HepG2 (cell line): ENCODE data around the gene ZMPSTE24. TPM values are rescaled to one million over a fixed set of nuclear protein-coding genes. Genes with fewer than 3 reads are reported as not detected.

Experiments used
- EP300 ChIP-seq, 3 experiments: sonication (generic) in 1 of 3; formaldehyde crosslinking in 1 of 3; IDR thresholded peaks; 2 replicates each; pipeline versions ENCODE4 v1.5.1 to v1.6.1; 2011 to 2020; ENCODE audit warnings: low read depth in 2 of 3, low read length in 2 of 3, borderline replicate concordance in 1 of 3, improper control_type of control experiment in 1 of 3, mild to moderate bottlenecking in 1 of 3, missing genetic modification reagents in 1 of 3, moderate library complexity in 1 of 3
- MEIS2 ChIP-seq: sonication (generic); formaldehyde crosslinking; IDR thresholded peaks from 2 replicates; pipeline ENCODE4 v1.9.0; 2021; ENCODE audit warnings: mild to moderate bottlenecking, missing genetic modification reagents
- RFXANK ChIP-seq: IDR thresholded peaks from 2 replicates; pipeline ENCODE4 v1.6.1; 2016
- RORA ChIP-seq: sonication (generic); formaldehyde crosslinking; IDR thresholded peaks from 2 replicates; pipeline ENCODE4 v1.5.0; 2020; ENCODE audit warnings: mild to moderate bottlenecking, missing genetic modification reagents, moderate library complexity
- SAP130 ChIP-seq: IDR thresholded peaks from 2 replicates; pipeline ENCODE4 v1.6.1; 2016; ENCODE audit warnings: low read depth
- ZFP90 ChIP-seq: sonication (generic); formaldehyde crosslinking; IDR thresholded peaks from 2 replicates; pipeline ENCODE4 v1.8.0; 2022; ENCODE audit warnings: missing genetic modification reagents, mild to moderate bottlenecking, inconsistent platforms, borderline replicate concordance
- ZFY ChIP-seq: sonication (generic); formaldehyde crosslinking; IDR thresholded peaks from 2 replicates; pipeline ENCODE4 v1.4.0; 2020; ENCODE audit warnings: missing genetic modification reagents
- ZKSCAN5 ChIP-seq: sonication (generic); formaldehyde crosslinking; IDR thresholded peaks from 2 replicates; pipeline ENCODE4 v1.5.1; 2020; ENCODE audit warnings: mild to moderate bottlenecking, missing genetic modification reagents
- ZNF547 ChIP-seq: sonication (generic); formaldehyde crosslinking; IDR thresholded peaks from 2 replicates; pipeline ENCODE4 v1.5.1; 2020; ENCODE audit warnings: mild to moderate bottlenecking, missing genetic modification reagents
- ZNF670 ChIP-seq: sonication (generic); formaldehyde crosslinking; IDR thresholded peaks from 2 replicates; pipeline ENCODE4 v1.8.0; 2022; ENCODE audit warnings: mild to moderate bottlenecking, missing genetic modification reagents, borderline replicate concordance
- ZNF749 ChIP-seq: sonication (generic); formaldehyde crosslinking; IDR thresholded peaks from 2 replicates; pipeline ENCODE4 v1.8.0; 2022; ENCODE audit warnings: mild to moderate bottlenecking, missing genetic modification reagents, moderate library complexity, borderline replicate concordance
- ZNF761 ChIP-seq: sonication (generic); formaldehyde crosslinking; conservative IDR thresholded peaks from 2 replicates; pipeline ENCODE4 v1.4.0; 2020; ENCODE audit warnings: mild to moderate bottlenecking, missing genetic modification reagents
- ZNF780A ChIP-seq: sonication (generic); formaldehyde crosslinking; IDR thresholded peaks from 2 replicates; pipeline ENCODE4 v1.8.0; 2022; ENCODE audit warnings: mild to moderate bottlenecking, missing genetic modification reagents, moderate library complexity
- polyA plus RNA-seq, 8 experiments: library from polyadenylated mRNA; depleted of rRNA in 3 of 8; stranded (reverse) in 7 of 8; unstranded in 1 of 8; fragments of >200 nt; fragmentation: Illumina TruSeq in 4 of 8; extraction: Trizol in 4 of 8; gene quantifications; 2 replicates each; pipeline versions ENCODE4 v1.2.1 to v1.2.3, GENCODE V29; 2011 to 2016; ENCODE audit warnings: low read depth in 4 of 8, missing spikeins in 1 of 8, mixed read lengths in 1 of 8; ENCODE audit not compliant: insufficient read depth in 1 of 8
- total RNA-seq, 5 experiments: library from RNA; depleted of rRNA; stranded (reverse); fragments of >200 nt; fragmentation: Illumina TruSeq; extraction: Trizol; gene quantifications; 2 replicates each; pipeline ENCODE4 v1.2.3, GENCODE V29; 2016; ENCODE audit warnings: low read depth in 1 of 5
- TF ChIP-seq, protein P1 (sequence below): IDR thresholded peaks from 2 replicates; pipeline ENCODE4 v1.6.1; 2016
- TF ChIP-seq, protein P2 (sequence below): sonication (generic); formaldehyde crosslinking; IDR thresholded peaks from 2 replicates; pipeline ENCODE4 v1.8.0; 2022; ENCODE audit warnings: missing genetic modification reagents, low read depth, mild to moderate bottlenecking, borderline replicate concordance
- TF ChIP-seq, protein P3 (sequence below): IDR thresholded peaks from 2 replicates; pipeline ENCODE4 v1.6.1; 2012; ENCODE audit warnings: inconsistent platforms
- TF ChIP-seq, protein P4 (sequence below): sonication (generic); formaldehyde crosslinking; IDR thresholded peaks from 2 replicates; pipeline ENCODE4 v1.5.1; 2020; ENCODE audit warnings: missing genetic modification reagents, mild to moderate bottlenecking, borderline replicate concordance
- TF ChIP-seq, protein P5 (sequence below): sonication (generic); formaldehyde crosslinking; IDR thresholded peaks from 2 replicates; pipeline ENCODE4 v1.5.1; 2020; ENCODE audit warnings: missing genetic modification reagents, mild to moderate bottlenecking, borderline replicate concordance
- TF ChIP-seq, protein P6 (sequence below): IDR thresholded peaks from 2 replicates; pipeline ENCODE4 v1.6.1; 2016; ENCODE audit warnings: low read depth

Gene ZMPSTE24
- total and polyA plus RNA-seq, 2 of the 13 experiments (the other 11 are each of a cell fraction or from before 2014, with no cell fraction given) = 13.6 to 60.2 TPM

DNA sequence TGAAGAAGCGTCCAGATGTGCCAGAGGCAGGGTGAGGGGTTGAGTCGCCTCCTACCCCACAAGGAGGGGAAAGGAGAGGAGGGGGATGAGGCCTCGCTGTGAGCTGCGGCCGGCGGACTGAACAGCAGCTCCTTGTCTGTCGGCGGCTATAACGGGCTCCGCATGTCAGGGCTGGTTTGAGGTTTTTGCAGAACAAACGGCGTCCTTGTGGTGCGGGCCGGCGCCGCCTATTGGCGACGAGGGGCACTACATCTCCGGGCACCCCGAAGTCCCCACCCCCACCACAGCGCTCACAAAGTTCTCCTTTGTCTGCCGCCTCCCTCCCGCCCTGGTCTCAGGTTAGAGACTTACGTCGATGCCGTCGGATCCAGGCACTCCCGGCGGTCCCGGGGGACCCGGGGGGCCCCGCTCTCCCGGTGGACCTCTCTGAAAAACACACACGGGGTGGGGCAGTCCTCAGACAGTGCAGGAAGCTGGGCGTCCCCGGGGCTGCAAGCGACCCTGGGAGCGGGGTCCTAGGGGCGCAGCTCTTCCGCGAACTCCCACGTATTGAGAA is 57.3 kb downstream of the ZMPSTE24 start (continued):
- TF ChIP-seq, protein P1, sequence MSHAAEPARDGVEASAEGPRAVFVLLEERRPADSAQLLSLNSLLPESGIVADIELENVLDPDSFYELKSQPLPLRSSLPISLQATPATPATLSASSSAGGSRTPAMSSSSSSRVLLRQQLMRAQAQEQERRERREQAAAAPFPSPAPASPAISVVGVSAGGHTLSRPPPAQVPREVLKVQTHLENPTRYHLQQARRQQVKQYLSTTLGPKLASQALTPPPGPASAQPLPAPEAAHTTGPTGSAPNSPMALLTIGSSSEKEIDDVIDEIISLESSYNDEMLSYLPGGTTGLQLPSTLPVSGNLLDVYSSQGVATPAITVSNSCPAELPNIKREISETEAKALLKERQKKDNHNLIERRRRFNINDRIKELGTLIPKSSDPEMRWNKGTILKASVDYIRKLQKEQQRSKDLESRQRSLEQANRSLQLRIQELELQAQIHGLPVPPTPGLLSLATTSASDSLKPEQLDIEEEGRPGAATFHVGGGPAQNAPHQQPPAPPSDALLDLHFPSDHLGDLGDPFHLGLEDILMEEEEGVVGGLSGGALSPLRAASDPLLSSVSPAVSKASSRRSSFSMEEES (CRISPR knock-in tag) = no peak
- TF ChIP-seq, protein P2, sequence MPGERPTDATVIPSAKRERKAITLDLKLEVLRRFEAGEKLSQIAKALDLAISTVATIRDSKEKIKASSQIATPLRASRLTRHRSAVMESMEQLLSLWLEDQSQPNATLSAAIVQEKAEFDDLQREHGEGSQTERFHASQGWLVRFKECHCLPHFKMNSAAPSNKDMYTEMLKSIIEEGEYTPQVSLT (CRISPR knock-in tag) = no peak
- TF ChIP-seq MEIS2 (peak; percentile 79; the same call in 1 of the 2 replicates), ZNF749 (CRISPR knock-in tag) (no peak), ZNF780A (no peak), ZKSCAN5 (CRISPR knock-in tag) (no peak), EP300 (IDR thresholded peaks at IDR 0.05; ENCODE audit: low read depth in 2 of 2, low read length in 2 of 2) (peak in 1 of 2 experiments; percentile 19; a peak in 1 of 4 replicates), EP300 (CRISPR knock-in tag; IDR thresholded peaks at IDR 0.05; ENCODE audit: borderline replicate concordance) (no peak), SAP130 (CRISPR knock-in tag) (peak; percentile 71), ZFY (CRISPR knock-in tag) (peak; percentile 78), RFXANK (CRISPR knock-in tag) (no peak), RORA (no peak), ZNF547 (CRISPR knock-in tag) (no peak), ZFP90 (CRISPR knock-in tag) (0 out of 2 replicates have a peak, but pooled peaks have one; percentile 12), ZNF670 (peak; percentile 47; the same call in 1 of the 2 replicates), ZNF761 (no peak)
- TF ChIP-seq, protein P3, sequence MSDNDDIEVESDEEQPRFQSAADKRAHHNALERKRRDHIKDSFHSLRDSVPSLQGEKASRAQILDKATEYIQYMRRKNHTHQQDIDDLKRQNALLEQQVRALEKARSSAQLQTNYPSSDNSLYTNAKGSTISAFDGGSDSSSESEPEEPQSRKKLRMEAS = peak; percentile 90
- TF ChIP-seq, protein P4, sequence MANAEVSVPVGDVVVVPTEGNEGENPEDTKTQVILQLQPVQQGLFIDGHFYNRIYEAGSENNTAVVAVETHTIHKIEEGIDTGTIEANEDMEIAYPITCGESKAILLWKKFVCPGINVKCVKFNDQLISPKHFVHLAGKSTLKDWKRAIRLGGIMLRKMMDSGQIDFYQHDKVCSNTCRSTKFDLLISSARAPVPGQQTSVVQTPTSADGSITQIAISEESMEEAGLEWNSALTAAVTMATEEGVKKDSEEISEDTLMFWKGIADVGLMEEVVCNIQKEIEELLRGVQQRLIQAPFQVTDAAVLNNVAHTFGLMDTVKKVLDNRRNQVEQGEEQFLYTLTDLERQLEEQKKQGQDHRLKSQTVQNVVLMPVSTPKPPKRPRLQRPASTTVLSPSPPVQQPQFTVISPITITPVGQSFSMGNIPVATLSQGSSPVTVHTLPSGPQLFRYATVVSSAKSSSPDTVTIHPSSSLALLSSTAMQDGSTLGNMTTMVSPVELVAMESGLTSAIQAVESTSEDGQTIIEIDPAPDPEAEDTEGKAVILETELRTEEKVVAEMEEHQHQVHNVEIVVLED (CRISPR knock-in tag) = 0 out of 2 replicates have a peak, but pooled peaks have one; percentile 36
- TF ChIP-seq, protein P5, sequence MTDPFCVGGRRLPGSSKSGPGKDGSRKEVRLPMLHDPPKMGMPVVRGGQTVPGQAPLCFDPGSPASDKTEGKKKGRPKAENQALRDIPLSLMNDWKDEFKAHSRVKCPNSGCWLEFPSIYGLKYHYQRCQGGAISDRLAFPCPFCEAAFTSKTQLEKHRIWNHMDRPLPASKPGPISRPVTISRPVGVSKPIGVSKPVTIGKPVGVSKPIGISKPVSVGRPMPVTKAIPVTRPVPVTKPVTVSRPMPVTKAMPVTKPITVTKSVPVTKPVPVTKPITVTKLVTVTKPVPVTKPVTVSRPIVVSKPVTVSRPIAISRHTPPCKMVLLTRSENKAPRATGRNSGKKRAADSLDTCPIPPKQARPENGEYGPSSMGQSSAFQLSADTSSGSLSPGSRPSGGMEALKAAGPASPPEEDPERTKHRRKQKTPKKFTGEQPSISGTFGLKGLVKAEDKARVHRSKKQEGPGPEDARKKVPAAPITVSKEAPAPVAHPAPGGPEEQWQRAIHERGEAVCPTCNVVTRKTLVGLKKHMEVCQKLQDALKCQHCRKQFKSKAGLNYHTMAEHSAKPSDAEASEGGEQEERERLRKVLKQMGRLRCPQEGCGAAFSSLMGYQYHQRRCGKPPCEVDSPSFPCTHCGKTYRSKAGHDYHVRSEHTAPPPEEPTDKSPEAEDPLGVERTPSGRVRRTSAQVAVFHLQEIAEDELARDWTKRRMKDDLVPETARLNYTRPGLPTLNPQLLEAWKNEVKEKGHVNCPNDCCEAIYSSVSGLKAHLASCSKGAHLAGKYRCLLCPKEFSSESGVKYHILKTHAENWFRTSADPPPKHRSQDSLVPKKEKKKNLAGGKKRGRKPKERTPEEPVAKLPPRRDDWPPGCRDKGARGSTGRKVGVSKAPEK (CRISPR knock-in tag) = no peak
- TF ChIP-seq, protein P6, sequence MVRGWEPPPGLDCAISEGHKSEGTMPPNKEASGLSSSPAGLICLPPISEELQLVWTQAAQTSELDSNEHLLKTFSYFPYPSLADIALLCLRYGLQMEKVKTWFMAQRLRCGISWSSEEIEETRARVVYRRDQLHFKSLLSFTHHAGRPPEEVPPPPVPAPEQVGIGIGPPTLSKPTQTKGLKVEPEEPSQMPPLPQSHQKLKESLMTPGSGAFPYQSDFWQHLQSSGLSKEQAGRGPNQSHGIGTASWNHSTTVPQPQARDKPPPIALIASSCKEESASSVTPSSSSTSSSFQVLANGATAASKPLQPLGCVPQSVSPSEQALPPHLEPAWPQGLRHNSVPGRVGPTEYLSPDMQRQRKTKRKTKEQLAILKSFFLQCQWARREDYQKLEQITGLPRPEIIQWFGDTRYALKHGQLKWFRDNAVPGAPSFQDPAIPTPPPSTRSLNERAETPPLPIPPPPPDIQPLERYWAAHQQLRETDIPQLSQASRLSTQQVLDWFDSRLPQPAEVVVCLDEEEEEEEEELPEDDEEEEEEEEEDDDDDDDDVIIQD (CRISPR knock-in tag) = 0 out of 2 replicates have a peak, but pooled peaks have one; percentile 14
